SU-DHL-6 (cell line): ENCODE measurements around the gene NREP.

Source experiments
- EZH2phosphoT487 ChIP-seq: fragments of 200-600 bp; sonication (generic), shearing (Covaris generic); conservative IDR thresholded peaks from 2 replicates; pipeline ENCODE4 v1.6.1; 2018; ENCODE audit warnings: mild to moderate bottlenecking, antibody characterized with exemption, low read length, moderate library complexity, mixed read lengths
- TF ChIP-seq, protein P1 (sequence below): fragments of 200-600 bp; sonication (generic); IDR thresholded peaks from one replicate; pipeline ENCODE4 v1.5.1; 2017; ENCODE audit warnings: antibody characterized with exemption, mild to moderate bottlenecking, low read length, moderate library complexity; ENCODE audit not compliant: insufficient read depth, poor library complexity, severe bottlenecking

DNA sequence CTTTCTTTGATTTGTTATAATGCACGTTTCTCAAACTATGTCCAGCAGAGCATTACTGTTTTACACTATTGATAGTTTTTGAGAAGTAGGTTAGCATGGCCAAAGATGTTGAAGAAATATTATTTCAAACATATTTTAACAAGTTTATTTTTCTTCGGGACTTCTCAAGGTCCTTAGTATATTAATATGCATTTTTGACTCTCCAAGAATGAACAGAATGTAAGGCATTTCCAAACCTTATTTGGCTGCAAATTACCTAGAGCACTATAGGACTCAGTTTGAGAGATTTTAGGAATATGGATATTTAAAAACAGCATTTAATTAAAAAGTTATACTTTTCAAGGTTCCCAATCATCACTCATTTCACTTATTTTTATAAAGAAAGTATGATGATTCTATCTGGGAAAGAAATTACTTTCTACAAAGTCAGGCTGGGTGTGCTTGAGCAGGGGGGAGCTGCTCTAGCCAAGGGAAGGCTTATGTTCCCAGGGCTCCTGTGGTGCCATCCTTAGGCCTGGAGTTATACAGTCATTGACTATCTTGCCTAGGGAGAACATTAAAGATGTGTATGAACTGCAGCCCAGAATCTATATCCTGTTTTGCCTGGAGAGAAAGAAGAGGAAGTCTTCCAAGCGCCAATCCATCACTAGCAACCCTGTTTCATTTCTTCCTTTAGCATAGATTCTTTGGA lies 27.6 kb upstream of the NREP start:
- TF ChIP-seq, protein P1, sequence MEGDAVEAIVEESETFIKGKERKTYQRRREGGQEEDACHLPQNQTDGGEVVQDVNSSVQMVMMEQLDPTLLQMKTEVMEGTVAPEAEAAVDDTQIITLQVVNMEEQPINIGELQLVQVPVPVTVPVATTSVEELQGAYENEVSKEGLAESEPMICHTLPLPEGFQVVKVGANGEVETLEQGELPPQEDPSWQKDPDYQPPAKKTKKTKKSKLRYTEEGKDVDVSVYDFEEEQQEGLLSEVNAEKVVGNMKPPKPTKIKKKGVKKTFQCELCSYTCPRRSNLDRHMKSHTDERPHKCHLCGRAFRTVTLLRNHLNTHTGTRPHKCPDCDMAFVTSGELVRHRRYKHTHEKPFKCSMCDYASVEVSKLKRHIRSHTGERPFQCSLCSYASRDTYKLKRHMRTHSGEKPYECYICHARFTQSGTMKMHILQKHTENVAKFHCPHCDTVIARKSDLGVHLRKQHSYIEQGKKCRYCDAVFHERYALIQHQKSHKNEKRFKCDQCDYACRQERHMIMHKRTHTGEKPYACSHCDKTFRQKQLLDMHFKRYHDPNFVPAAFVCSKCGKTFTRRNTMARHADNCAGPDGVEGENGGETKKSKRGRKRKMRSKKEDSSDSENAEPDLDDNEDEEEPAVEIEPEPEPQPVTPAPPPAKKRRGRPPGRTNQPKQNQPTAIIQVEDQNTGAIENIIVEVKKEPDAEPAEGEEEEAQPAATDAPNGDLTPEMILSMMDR, result no peak
- TF ChIP-seq EZH2phosphoT487, result no peak
